ENCODE data around the gene RPS21. TPM values are rescaled to one million over a fixed set of nuclear protein-coding genes. Genes with fewer than 3 reads are reported as not detected.

RPS21 gene
- total and polyA plus RNA-seq, 2 of the 13 experiments (the other 11 are each of a cell fraction or from before 2014, with no cell fraction given) = 2,647 to 11,063 TPM

DNA sequence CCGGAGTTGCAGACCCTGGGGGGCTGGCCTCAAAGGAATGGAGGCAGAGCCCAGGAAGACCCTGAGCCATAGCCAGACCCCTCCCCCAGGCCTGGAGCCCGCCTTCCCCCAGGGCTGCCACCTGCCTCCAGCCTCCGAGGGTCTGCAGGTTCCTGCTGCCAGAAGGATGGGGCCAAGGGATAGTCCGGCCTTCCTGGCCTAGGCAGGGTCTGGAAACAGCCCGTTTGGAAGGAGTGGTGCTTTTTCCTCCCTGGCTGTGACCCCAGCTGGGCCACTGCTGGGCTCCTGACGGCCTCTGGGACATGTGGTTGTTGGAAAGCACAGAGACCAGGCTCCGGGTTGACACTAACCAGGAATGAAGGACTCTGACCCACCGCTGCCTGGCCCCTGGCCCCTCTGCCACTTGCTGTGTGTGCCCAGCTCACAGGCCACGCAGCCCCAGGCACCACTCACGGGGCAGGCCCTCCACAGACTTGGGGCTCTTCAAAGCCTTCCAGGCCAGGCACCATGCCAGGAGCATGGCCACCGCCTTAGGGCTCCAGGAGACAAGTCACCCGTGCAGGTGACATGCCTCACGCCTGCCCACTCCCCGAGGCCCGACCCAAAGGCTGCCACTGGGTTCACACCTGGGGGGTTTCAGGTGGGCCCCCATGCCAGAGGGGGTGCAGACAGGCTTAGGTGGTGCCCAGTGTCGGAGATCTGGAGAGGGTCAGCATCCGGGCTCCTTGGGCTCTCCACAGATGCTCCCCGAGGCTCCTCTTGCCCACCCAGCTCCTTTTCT is 15.9 kb upstream of the RPS21 start (continued):
- TF ChIP-seq, protein P1, sequence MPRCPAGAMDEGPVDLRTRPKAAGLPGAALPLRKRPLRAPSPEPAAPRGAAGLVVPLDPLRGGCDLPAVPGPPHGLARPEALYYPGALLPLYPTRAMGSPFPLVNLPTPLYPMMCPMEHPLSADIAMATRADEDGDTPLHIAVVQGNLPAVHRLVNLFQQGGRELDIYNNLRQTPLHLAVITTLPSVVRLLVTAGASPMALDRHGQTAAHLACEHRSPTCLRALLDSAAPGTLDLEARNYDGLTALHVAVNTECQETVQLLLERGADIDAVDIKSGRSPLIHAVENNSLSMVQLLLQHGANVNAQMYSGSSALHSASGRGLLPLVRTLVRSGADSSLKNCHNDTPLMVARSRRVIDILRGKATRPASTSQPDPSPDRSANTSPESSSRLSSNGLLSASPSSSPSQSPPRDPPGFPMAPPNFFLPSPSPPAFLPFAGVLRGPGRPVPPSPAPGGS (CRISPR knock-in tag; IDR thresholded peaks at IDR 0.05) = peak; percentile 89
- TF ChIP-seq, protein P2, sequence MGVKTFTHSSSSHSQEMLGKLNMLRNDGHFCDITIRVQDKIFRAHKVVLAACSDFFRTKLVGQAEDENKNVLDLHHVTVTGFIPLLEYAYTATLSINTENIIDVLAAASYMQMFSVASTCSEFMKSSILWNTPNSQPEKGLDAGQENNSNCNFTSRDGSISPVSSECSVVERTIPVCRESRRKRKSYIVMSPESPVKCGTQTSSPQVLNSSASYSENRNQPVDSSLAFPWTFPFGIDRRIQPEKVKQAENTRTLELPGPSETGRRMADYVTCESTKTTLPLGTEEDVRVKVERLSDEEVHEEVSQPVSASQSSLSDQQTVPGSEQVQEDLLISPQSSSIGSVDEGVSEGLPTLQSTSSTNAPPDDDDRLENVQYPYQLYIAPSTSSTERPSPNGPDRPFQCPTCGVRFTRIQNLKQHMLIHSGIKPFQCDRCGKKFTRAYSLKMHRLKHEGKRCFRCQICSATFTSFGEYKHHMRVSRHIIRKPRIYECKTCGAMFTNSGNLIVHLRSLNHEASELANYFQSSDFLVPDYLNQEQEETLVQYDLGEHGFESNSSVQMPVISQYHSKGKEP (CRISPR knock-in tag; IDR thresholded peaks at IDR 0.05) = no peak
- TF ChIP-seq, protein P3, sequence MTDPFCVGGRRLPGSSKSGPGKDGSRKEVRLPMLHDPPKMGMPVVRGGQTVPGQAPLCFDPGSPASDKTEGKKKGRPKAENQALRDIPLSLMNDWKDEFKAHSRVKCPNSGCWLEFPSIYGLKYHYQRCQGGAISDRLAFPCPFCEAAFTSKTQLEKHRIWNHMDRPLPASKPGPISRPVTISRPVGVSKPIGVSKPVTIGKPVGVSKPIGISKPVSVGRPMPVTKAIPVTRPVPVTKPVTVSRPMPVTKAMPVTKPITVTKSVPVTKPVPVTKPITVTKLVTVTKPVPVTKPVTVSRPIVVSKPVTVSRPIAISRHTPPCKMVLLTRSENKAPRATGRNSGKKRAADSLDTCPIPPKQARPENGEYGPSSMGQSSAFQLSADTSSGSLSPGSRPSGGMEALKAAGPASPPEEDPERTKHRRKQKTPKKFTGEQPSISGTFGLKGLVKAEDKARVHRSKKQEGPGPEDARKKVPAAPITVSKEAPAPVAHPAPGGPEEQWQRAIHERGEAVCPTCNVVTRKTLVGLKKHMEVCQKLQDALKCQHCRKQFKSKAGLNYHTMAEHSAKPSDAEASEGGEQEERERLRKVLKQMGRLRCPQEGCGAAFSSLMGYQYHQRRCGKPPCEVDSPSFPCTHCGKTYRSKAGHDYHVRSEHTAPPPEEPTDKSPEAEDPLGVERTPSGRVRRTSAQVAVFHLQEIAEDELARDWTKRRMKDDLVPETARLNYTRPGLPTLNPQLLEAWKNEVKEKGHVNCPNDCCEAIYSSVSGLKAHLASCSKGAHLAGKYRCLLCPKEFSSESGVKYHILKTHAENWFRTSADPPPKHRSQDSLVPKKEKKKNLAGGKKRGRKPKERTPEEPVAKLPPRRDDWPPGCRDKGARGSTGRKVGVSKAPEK (CRISPR knock-in tag; IDR thresholded peaks at IDR 0.05; ENCODE audit: borderline replicate concordance) = peak; percentile 95
- TF ChIP-seq ZBTB38 (CRISPR knock-in tag; IDR thresholded peaks at IDR 0.05) (no peak), NR2F1 (CRISPR knock-in tag; IDR thresholded peaks at IDR 0.05) (peak; percentile 47 to 75), ZNF224 (CRISPR knock-in tag; IDR thresholded peaks at IDR 0.05) (no peak), ZNF331 (CRISPR knock-in tag; IDR thresholded peaks at IDR 0.05) (peak; percentile 71), ZNF776 (CRISPR knock-in tag; IDR thresholded peaks at IDR 0.05) (peak; percentile 59; the same call in 1 of the 2 replicates), ZNF333 (CRISPR knock-in tag; IDR thresholded peaks at IDR 0.05; ENCODE audit: borderline replicate concordance) (no peak; the same call in 1 of the 2 replicates), ZNF552 (CRISPR knock-in tag; IDR thresholded peaks at IDR 0.05; ENCODE audit: borderline replicate concordance) (peak; percentile 62; the same call in 1 of the 2 replicates)
- TF ChIP-seq, protein P4, sequence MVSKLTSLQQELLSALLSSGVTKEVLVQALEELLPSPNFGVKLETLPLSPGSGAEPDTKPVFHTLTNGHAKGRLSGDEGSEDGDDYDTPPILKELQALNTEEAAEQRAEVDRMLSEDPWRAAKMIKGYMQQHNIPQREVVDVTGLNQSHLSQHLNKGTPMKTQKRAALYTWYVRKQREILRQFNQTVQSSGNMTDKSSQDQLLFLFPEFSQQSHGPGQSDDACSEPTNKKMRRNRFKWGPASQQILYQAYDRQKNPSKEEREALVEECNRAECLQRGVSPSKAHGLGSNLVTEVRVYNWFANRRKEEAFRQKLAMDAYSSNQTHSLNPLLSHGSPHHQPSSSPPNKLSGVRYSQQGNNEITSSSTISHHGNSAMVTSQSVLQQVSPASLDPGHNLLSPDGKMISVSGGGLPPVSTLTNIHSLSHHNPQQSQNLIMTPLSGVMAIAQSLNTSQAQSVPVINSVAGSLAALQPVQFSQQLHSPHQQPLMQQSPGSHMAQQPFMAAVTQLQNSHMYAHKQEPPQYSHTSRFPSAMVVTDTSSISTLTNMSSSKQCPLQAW (CRISPR knock-in tag; IDR thresholded peaks at IDR 0.05) = peak; percentile 79; the same call in 1 of the 2 replicates
- TF ChIP-seq, protein P5, sequence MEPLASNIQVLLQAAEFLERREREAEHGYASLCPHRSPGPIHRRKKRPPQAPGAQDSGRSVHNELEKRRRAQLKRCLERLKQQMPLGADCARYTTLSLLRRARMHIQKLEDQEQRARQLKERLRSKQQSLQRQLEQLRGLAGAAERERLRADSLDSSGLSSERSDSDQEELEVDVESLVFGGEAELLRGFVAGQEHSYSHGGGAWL (CRISPR knock-in tag; IDR thresholded peaks at IDR 0.05) = no peak
- TF ChIP-seq, protein P6, sequence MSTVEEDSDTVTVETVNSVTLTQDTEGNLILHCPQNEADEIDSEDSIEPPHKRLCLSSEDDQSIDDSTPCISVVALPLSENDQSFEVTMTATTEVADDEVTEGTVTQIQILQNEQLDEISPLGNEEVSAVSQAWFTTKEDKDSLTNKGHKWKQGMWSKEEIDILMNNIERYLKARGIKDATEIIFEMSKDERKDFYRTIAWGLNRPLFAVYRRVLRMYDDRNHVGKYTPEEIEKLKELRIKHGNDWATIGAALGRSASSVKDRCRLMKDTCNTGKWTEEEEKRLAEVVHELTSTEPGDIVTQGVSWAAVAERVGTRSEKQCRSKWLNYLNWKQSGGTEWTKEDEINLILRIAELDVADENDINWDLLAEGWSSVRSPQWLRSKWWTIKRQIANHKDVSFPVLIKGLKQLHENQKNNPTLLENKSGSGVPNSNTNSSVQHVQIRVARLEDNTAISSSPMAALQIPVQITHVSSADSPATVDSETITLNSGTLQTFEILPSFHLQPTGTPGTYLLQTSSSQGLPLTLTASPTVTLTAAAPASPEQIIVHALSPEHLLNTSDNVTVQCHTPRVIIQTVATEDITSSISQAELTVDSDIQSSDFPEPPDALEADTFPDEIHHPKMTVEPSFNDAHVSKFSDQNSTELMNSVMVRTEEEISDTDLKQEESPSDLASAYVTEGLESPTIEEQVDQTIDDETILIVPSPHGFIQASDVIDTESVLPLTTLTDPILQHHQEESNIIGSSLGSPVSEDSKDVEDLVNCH (CRISPR knock-in tag; IDR thresholded peaks at IDR 0.05) = no peak
- TF ChIP-seq, protein P7, sequence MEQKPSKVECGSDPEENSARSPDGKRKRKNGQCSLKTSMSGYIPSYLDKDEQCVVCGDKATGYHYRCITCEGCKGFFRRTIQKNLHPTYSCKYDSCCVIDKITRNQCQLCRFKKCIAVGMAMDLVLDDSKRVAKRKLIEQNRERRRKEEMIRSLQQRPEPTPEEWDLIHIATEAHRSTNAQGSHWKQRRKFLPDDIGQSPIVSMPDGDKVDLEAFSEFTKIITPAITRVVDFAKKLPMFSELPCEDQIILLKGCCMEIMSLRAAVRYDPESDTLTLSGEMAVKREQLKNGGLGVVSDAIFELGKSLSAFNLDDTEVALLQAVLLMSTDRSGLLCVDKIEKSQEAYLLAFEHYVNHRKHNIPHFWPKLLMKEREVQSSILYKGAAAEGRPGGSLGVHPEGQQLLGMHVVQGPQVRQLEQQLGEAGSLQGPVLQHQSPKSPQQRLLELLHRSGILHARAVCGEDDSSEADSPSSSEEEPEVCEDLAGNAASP (CRISPR knock-in tag; IDR thresholded peaks at IDR 0.05; ENCODE audit: borderline replicate concordance) = peak; percentile 42; the same call in 1 of the 2 replicates

Measured in HepG2 (cell line).